ENCODE data around the gene ALX3.

The ALX3 gene

GRCh38 chr1:110034451-110035235 lies 35.8 kb downstream of the ALX3 start, which contains the start of gene STRIP1 (continued):
- TF ChIP-seq ZNF155 (tag by site-specific recombination; IDR thresholded peaks at IDR 0.05) (no peak), SP3 (tag by site-specific recombination; IDR thresholded peaks at IDR 0.05) (peak; percentile 50), ZNF24 (tag by site-specific recombination; IDR thresholded peaks at IDR 0.05) (no peak), KLF9 (tag by site-specific recombination; IDR thresholded peaks at IDR 0.05; ENCODE audit: low read depth) (peak; percentile 95), ZNF639 (tag by site-specific recombination; IDR thresholded peaks at IDR 0.05) (0 out of 2 replicates have a peak, but pooled peaks have one; percentile 63), WT1 (tag by site-specific recombination; IDR thresholded peaks at IDR 0.05) (no peak), ZNF223 (tag by site-specific recombination; IDR thresholded peaks at IDR 0.05) (peak; percentile 82), GLIS2 (tag by site-specific recombination; IDR thresholded peaks at IDR 0.05) (peak; percentile 97), TRIM28 (IDR thresholded peaks at IDR 0.05; ENCODE audit: borderline replicate concordance, low read length) (peak; percentile 58), KLF17 (tag by site-specific recombination; IDR thresholded peaks at IDR 0.05) (peak; percentile 33; the same call in 1 of the 2 replicates), KLF10 (tag by site-specific recombination; IDR thresholded peaks at IDR 0.05) (peak; percentile 94), SP7 (tag by site-specific recombination; IDR thresholded peaks at IDR 0.05) (peak; percentile 59), ZIC2 (tag by site-specific recombination; IDR thresholded peaks at IDR 0.05) (peak; percentile 74), ZNF26 (tag by site-specific recombination; IDR thresholded peaks at IDR 0.05) (no peak), ZNF596 (tag by site-specific recombination; IDR thresholded peaks at IDR 0.05) (0 out of 2 replicates have a peak, but pooled peaks have one; percentile 6), PATZ1 (tag by site-specific recombination; IDR thresholded peaks at IDR 0.05) (peak; percentile 80), YY2 (tag by site-specific recombination; IDR thresholded peaks at IDR 0.05) (peak; percentile 98), ZNF623 (tag by site-specific recombination; IDR thresholded peaks at IDR 0.05) (no peak), ZBTB26 (tag by site-specific recombination; optimal IDR thresholded peaks at IDR 0.05) (peak; percentile 55), REST (tag by site-specific recombination; IDR thresholded peaks at IDR 0.05) (0 out of 2 replicates have a peak, but pooled peaks have one; percentile 14), ZNF433 (tag by site-specific recombination; IDR thresholded peaks at IDR 0.05; ENCODE audit: low read depth) (no peak), ATF2 (tag by site-specific recombination; IDR thresholded peaks at IDR 0.05; ENCODE audit: low read depth) (no peak), ZNF341 (tag by site-specific recombination; IDR thresholded peaks at IDR 0.05; ENCODE audit: low read depth) (peak; percentile 77), ZNF610 (tag by site-specific recombination; IDR thresholded peaks at IDR 0.05; ENCODE audit: borderline replicate concordance) (no peak), ZNF624 (tag by site-specific recombination; IDR thresholded peaks at IDR 0.05) (no peak)
